Measurements from ENCODE around the gene C19orf53. TPM values are rescaled to one million over a fixed set of nuclear protein-coding genes. Genes with fewer than 3 reads are reported as not detected.
"Not testable (repeated sequence)": the region's sequence is repeated elsewhere in the genome, so short reads cannot be mapped to it uniquely, and the experiment has no call there.

The C19orf53 gene
- total RNA-seq, 1 experiment from 2014 or later, result 247 TPM

DNA sequence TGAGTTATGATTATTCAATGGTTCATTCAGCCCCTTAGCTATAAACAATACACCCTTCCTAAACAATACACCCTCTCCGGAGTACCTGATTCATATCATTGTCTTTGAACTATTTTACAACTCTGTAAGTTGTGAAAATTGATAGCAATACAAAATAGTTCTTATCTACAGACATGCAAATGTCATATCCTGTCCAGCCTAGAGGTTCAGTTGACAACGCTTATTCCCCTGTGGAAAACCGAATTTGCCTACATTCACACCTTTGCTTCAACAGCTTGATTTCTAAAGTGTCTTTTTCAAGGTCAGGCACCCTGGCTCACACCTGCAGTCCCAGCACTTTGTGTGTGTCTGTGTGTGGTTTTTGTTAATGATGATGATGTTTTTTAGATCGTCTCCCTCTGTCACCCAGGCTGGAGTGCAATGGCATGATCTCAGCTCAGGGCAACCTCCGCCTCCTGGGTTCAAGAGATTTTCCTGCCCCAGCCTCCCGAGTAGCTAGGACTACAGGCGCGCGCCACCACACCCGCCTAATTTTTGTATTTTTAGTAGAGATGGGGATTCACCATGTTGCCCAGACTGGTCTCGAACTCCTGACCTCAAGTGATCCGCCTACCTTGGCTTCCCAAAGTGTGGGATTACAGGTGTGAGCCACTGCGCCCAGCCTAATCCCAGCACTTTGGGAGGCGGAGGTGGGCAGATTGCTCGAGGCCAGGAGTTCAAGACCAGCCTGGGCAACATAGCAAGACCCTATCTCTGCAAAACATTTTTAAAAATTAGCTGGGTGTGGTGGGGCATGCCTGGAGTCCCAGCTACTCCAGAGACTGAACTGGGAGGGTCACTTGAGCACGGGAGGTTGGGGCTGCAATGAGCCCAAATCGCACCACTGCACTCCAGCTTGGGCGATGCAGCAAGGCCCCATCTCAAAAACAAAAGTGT, 9.6 kb downstream of the C19orf53 start:
- Histone ChIP-seq H3K9me3 (no peaks in the 10 kb centered on the region), H3K4me3 (no peak overlapping the region), H3K27me3 (no peaks in the 10 kb centered on the region), H3K36me3 (peaks cover 11% of the 10 kb centered on the region)
- no peak for DNase-seq

DNA sequence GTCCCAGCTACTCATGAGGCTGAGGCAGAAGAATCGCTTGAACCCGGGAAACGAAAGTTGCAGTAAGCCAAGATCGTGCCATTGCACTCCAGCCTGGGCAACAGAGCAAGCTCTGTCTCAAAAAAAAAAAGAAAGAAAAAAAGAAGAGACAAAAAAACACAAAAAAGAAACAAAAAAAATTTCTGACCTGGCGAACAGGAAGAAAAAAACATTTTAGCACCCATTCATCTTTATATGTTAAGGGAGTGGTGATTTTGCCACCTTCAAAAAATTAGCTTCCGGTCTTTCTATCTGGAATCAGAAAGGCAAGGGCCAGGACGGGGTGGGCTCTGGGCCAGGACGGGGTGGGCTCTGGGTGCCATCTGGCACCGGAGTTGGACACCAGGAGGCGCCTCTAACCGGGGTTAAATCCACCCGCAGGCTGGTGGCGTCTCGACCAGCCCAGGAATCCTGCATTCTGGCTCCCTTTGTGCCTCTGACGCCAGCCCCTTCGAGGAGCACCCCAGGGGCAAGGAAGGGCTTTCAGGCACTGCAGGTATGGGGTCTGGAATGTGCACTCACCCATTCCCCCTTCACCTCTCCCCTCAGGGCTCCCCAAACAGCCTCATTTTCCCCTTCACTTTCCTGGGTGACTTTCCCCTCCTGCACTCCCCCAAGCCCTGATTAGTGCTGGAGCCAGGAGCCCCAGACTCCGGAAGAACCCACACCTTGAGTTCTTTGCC, 10.6 kb downstream of the C19orf53 start:
- Histone ChIP-seq H3K4me3 (no peak overlapping the region), H3K27me3 (no peaks in the 10 kb centered on the region), H3K36me3 (peaks cover under 1% of the 10 kb centered on the region; the same call in 1 of the 2 replicates), H3K9me3 (no peaks in the 10 kb centered on the region)
- peak; percentile 96 for DNase-seq

DNA sequence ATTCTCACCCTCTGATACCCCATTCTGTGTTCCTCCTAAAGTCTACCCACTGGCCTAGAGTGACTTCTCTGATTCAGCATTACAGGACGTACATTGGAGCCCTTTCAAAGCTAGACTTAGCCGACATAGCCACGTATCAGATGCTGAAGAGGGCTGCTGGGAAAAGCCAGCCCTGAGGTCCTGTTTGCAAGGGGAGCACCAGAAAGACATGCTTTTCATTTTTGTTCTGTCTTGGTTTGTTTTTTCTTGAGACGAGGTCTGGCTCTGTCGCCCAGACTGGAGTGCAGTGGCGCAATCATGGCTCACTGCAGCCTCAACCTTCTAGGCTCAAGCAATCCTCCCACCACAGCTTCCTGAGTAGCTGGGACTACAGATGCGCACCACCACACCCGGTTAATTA, 14.7 kb downstream of the C19orf53 start:
- H3K9me3 ChIP-seq, result no peaks in the 10 kb centered on the region
- H3K4me3 ChIP-seq, result no peak overlapping the region
- no peaks in the 10 kb centered on the region for H3K27me3 ChIP-seq
- no peaks in the 10 kb centered on the region for H3K36me3 ChIP-seq
- DNase-seq, result peak; percentile 58

DNA sequence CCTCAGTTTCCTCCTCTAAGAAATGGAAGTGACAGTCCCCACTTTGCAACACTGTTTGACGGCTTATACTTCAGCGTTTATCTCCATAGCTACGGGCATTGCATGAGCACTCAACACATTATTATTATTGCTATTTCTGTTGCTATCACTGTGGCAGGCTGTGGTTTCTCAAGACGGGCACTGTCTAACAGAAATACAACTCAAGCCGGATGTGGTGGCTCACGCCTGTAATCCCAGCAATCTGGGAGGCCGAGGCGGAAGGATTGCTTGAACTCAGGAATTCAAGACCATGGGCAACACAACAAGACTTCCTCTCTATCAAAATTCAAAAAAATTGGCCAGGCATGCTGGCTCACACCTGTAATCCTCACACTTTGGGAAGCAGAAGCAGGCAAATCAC, 16.1 kb downstream of the C19orf53 start:
- DNase-seq, result no peak

DNA sequence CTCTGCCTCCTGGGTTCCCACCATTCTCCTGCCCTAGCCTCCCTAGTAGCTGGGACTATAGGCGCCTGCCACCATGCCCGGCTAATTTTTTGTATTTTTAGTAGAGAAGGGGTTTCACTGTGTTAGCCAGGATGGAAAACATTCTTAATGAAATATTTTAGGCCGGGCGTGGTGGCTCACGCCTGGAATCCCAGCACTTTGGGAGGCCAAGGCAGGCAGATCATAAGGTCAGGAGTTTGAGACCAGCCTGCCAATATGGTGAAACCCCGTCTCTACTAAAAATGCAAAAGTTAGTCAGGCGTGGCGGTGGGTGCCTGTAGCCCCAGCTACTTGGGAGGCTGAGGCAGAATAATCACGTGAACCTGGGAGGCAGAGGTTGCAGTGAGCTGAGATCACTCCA, 19.1 kb downstream of the C19orf53 start:
- H3K4me3 ChIP-seq, H3K36me3 ChIP-seq, DNase-seq, H3K27me3 ChIP-seq, H3K9me3 ChIP-seq: not testable (repeated sequence)

More for the DNA sequence above, 16.1 kb downstream of the C19orf53 start:
- Histone ChIP-seq H3K27me3 (no peaks in the 10 kb centered on the region), H3K4me3 (no peak overlapping the region), H3K9me3 (no peaks in the 10 kb centered on the region), H3K36me3 (no peaks in the 10 kb centered on the region)

DNA sequence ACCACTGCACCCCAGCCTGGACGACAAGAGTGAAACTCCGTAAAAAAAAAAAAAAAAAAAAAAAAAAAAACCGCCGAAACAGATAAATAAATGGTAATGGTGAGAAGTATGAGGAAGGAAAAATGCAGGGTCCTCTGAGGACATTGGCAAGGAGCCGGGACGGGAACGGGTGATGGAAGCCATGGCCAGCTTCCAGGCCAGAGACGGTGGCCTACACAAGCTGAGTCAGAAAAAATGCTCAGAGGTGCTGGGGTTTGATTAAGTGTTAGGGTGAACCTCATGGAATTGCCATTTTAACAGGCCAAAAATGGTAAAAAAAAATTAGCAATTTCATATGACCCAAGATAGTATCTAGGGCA, 20.1 kb downstream of the C19orf53 start:
- H3K27me3 ChIP-seq, result no peaks in the 10 kb centered on the region
- H3K36me3 ChIP-seq, result peaks cover 13% of the 10 kb centered on the region
- DNase-seq, result peak; percentile 97
- no peaks in the 10 kb centered on the region for H3K9me3 ChIP-seq
- peak overlapping the region; percentile 77 for H3K4me3 ChIP-seq

DNA sequence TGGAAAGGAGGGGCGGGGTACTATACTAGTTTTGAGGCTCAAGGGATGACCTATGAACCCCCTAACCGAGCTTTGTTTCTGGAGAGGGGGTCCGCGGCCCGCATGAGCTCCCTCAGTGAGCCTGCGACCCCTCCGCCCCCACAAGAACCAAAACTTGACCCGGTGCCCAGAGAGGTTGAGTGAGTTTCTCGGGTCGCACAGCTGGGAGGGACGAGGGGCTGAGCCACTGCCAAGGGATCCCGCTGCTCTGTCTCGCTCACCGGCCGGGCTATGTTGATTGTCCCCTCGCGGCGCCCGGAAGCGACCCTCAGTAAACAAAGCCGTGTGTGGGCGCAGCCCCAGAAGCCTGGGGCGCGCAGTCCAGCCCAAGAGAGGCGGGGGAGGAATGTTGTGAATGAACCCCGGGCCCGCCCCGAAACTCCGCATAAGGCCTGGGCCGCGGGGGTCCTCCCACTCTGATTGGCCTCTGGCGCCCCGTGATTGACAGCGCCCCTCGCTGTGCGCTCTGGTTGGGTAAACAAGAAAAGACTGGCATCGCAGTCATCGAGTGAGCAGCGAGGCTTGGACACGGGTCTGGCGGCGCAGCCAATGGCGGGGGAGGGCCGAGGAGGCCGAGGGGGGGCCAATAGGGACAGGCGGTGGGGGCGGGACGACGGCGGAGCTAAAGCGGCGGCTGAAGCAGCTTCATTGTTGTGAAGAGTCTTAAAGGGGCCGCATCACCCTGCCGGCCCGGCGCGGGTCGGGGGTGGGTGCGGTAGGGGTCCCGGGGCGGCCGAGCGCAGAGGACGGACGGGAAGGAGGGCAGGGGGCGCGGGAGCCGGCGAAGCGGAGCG, 20.7 kb downstream of the C19orf53 start, which contains the start of gene ZSWIM4:
TSS of gene ZSWIM4 (plus strand) at position 687 of the 833 bp plus-strand sequence. CDS start 206 bp downstream, outside the sequence.
- H3K27me3 ChIP-seq, result no peaks in the 10 kb centered on the region
- peak; percentile 100 for DNase-seq
- peak within 1 kb of the TSS; percentile 77 for H3K4me3 ChIP-seq
- H3K36me3 ChIP-seq, result peaks cover 17% of the 10 kb centered on the region
- H3K9me3 ChIP-seq, result no peaks in the 10 kb centered on the region

DNA sequence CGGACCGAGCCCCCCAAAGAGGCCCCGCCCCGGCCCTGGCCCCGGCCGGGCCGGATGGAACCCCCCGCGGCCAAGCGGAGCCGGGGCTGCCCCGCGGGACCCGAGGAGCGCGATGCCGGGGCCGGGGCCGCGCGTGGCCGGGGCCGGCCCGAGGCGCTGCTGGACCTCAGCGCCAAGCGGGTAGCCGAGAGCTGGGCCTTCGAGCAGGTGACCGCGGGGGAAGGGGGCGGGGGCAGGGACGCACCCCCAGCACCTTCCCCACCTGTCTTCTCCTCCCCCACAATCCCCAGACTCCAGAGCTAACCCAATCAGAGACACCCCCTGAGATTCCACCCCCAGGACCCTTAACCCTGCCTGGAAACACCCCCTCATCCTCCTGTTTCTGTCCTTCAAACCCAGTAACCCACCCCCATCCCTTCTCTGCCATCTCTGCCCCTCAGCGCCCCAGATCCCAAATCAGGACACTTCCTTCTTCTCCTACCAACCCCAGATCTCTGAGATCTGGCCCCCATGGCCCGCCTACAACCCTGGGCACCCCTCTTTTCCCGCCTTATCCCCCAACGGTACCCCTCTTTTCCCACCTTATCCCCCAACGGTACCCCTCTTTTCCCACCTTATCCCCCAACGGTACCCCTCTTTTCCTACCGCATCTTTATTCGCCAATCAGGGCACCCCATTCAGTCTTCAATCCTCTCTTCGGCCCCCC, 21.5 kb downstream of the C19orf53 start:
- DNase-seq, result peak; percentile 49
- Histone ChIP-seq H3K9me3 (no peaks in the 10 kb centered on the region), H3K27me3 (no peaks in the 10 kb centered on the region), H3K4me3 (peak overlapping the region; percentile 77), H3K36me3 (peaks cover 22% of the 10 kb centered on the region)

DNA sequence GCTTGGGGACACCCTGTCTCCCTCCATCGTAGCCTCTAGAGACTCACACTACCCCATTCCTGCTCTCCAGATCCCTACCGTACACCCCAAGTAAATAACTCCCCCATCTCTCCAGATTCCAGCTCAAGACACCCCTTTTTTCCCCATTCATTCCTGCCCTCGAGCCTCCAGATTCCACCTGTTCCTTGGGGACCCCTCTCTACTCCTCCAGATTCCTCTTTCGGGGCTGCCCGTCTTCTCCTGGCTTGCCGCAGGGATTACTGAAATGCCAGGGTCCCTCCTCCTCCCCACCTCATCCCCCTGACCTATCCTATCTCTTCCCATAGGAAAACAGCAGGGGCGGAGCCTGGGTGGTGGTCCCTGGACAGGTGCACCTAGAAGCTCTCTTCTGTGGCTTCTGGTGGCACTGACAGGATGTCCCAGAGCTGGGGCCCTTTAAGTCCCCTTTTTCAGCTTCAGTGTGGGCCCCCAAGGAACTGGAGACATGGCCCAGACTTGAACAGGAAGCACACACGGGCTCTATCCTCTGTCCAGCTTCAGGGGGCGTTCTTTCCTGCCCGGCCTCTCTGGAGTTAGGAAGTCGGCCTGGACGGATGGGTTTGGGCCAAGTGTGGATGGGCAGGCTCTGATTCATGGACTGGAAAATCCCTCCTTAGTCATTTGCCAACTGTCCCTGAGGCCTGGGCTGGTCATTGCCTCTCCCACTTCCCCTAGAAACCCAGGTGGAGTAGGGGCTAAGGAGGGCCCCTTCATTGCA, 22.2 kb downstream of the C19orf53 start:
- Histone ChIP-seq H3K4me3 (peak overlapping the region; percentile 77), H3K9me3 (no peaks in the 10 kb centered on the region), H3K36me3 (peaks cover 29% of the 10 kb centered on the region), H3K27me3 (no peaks in the 10 kb centered on the region)
- DNase-seq, result peak; percentile 99

DNA sequence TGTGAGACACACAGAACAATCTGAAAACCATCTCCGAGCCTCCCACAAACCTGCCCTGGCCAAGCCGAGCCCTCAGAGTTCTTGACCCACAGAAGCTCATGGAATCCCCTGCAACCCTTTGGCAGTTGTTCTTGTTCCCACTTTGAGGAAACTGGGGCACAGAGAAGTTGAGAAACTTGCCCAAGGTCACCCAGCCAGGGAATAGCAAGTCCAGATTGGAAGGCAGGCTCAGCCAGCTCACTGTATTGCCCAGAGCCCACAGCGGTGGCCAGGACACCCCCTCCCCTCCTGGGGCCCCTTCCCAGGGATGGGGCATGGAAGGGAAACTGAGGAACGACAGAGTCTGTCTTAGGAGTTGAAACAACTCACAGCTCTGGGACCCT, 22.8 kb downstream of the C19orf53 start:
- no peaks in the 10 kb centered on the region for H3K9me3 ChIP-seq
- H3K27me3 ChIP-seq, result no peaks in the 10 kb centered on the region
- no peak for DNase-seq
- peaks cover 30% of the 10 kb centered on the region for H3K36me3 ChIP-seq
- H3K4me3 ChIP-seq, result peak overlapping the region; percentile 77

DNA sequence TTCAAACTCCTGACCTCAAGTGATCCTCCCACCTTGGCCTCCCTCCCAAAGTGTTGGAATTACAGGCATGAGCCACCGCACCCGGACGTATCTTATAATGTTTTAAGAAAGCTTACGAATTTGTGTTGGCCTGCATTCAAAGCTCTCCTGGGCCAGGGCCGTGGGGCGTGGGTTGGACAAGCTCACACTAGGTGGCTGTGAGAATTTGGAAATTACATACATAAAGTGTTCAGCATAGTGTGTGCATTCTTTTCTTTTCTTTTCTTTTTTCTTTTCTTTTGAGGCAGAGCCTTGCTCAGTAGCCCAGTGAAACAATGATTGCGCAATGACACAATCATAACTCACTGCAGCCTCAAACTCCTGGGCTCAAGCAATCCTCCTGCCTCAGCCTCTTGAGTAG, 23.6 kb downstream of the C19orf53 start:
- no peaks in the 10 kb centered on the region for H3K9me3 ChIP-seq
- no peak overlapping the region for H3K4me3 ChIP-seq
- H3K36me3 ChIP-seq, result peaks cover 38% of the 10 kb centered on the region
- peak; percentile 99 for DNase-seq
- no peaks in the 10 kb centered on the region for H3K27me3 ChIP-seq

DNA sequence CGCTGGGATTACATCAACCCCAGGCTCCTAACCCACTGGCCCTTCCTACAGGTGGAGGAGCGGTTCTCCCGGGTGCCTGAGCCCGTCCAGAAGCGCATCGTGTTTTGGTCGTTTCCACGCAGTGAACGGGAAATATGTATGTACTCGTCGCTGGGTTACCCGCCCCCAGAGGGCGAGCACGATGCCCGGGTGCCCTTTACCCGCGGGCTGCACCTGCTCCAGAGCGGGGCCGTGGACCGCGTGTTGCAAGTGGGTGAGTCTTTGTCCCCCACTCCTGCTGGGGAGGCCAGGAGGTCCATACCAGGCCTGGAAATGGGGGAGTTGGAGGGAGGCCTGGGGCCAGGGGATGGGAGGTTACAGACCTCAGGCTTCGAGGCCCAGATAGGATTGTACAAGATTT, 25.4 kb downstream of the C19orf53 start:
- H3K27me3 ChIP-seq, result no peaks in the 10 kb centered on the region
- H3K4me3 ChIP-seq, result no peak overlapping the region
- H3K9me3 ChIP-seq, result no peaks in the 10 kb centered on the region
- no peak for DNase-seq
- H3K36me3 ChIP-seq, result peaks cover 56% of the 10 kb centered on the region

DNA sequence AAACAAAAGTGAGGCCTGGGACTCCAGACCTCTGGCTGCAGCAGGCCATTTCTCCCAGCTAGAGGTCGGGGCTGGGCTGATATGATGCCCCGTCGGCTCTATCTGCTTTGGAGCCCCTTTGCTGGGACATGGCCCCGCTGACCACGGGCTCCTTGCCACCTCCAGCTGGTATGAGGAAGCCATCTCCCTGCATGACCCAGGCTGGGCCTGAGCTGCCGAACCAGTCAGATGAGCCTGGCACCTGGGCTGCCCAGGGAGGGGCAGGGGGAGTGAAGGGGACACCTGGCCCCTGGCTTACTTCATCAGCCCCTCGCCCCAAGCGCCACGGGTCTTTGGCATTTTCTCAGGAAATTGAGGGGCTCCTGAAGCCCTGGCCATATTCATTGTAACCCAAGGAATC, 28.8 kb downstream of the C19orf53 start:
- no peaks in the 10 kb centered on the region for H3K9me3 ChIP-seq
- H3K27me3 ChIP-seq, result no peaks in the 10 kb centered on the region
- DNase-seq, result no peak
- H3K36me3 ChIP-seq, result peaks cover 85% of the 10 kb centered on the region
- H3K4me3 ChIP-seq, result no peak overlapping the region

DNA sequence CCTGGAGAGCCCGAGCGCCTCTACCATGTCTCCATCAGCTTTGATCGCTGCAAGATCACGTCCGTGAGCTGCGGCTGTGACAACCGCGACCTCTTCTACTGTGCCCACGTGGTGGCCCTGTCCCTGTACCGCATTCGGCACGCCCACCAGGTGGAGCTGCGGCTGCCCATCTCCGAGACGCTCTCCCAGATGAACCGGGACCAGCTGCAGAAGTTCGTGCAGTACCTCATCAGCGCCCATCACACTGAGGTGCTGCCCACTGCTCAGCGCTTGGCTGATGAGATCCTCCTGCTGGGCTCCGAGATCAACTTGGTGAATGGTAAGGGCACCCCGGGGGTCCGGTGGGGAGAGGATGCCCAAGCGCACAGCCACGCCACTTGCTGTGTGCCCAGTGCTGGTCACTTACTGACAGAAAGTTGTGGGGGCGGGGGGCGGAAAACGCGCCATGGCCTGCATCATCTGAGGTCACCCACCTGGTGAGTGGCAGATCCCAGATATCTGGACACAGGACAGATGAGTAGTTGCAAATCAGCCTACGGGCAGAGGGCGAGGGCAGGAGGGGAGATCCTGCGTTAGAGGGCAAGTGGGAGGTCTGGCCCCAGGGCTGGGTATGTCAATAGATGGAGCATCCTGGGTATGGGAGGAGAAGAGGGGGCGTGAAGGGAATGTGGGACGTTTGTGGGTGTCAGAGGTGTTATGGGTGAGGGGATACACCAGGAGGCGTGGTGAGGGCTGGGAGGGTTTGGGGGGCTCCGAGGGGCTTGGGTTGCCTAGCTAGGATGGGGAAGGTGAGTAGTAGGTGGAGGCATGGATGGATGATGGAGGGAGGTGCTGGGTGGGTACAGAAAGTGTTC, 30.8 kb downstream of the C19orf53 start:
- DNase-seq, result no peak
- H3K27me3 ChIP-seq, result no peaks in the 10 kb centered on the region
- H3K4me3 ChIP-seq, result no peak overlapping the region
- peaks cover 88% of the 10 kb centered on the region for H3K36me3 ChIP-seq
- H3K9me3 ChIP-seq, result no peaks in the 10 kb centered on the region

DNA sequence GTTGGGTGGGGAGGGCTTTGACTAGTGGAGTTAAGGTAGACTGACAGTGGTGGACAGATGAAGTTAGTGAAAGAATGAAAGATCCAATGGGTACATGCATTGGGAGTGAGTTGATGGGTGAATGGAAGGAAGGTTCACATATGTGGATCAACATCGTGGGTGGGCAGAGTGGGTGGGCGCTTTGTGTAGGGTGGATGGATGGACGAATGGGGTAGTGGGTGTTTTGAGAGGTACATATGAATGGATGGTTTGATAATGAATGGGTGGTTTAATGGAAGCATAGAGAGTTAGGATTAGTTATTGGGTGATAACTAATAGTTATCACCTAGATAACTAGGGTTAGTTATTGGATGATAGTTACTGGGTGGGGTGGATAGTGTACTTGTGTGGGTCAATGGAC, 32.5 kb downstream of the C19orf53 start:
- peaks cover 92% of the 10 kb centered on the region for H3K36me3 ChIP-seq
- DNase-seq, result no peak
- no peak overlapping the region for H3K4me3 ChIP-seq
- no peaks in the 10 kb centered on the region for H3K9me3 ChIP-seq
- H3K27me3 ChIP-seq, result no peaks in the 10 kb centered on the region
